Tibial artery (tissue), 4 donors: ENCODE measurements around the gene H2AZ2.

Experiments used
- DNase-seq, 2 donors: peaks; one replicate each; pipeline ENCODE4 v3.0.0-alpha.2; 2019
- H3K27ac ChIP-seq, 2 donors: fragments of 200-600 bp; sonication (generic) in 1 of 2; 1 replicate in 1 of 2; 2 replicates in 1 of 2; pipeline ENCODE4 v1.5.1; 2018 to 2019; ENCODE audit warnings: mild to moderate bottlenecking in 1 of 2
- H3K27me3 ChIP-seq, 2 donors: fragments of 200-600 bp; sonication (generic) in 1 of 2; one replicate each; pipeline versions ENCODE4 v1.5.1 to v1.6.0; 2016 to 2019
- H3K36me3 ChIP-seq, 3 donors: fragments of 200-600 bp; sonication (generic) in 2 of 3; one replicate each; pipeline ENCODE4 v1.5.1; 2016 to 2019; ENCODE audit warnings: mild to moderate bottlenecking in 2 of 3
- H3K4me1 ChIP-seq, 4 donors: fragments of 200-600 bp; sonication (generic) in 2 of 4; 1 replicate in 3 of 4; 2 replicates in 1 of 4; pipeline ENCODE4 v1.5.1; 2016 to 2019
- H3K4me3 ChIP-seq, 2 donors: fragments of 200-600 bp; sonication (generic) in 1 of 2; 1 replicate in 1 of 2; 2 replicates in 1 of 2; pipeline ENCODE4 v1.5.1; 2018 to 2019; ENCODE audit warnings: mild to moderate bottlenecking in 2 of 2
- H3K9me3 ChIP-seq, 3 donors: fragments of 200-600 bp; sonication (generic) in 1 of 3; one replicate each; pipeline ENCODE4 v1.5.1; 2016 to 2019
- intact Hi-C: fragments of 100-400 bp; cut with DNase I; formaldehyde crosslinking; loops from one replicate; pipeline ENCODE4 v1.15.0; 2023; ENCODE audit warnings: low total_unique reads
- TF ChIP-seq, protein P1 (sequence below), 2 experiments: fragments of 200-600 bp in 1 of 2; fragments of 450-650 bp in 1 of 2; IDR thresholded peaks; one replicate each; pipeline ENCODE4 v1.5.1; 2017 to 2019; ENCODE audit warnings: antibody characterized with exemption in 2 of 2, mild to moderate bottlenecking in 1 of 2, moderate library complexity in 1 of 2

Gene H2AZ2

DNA sequence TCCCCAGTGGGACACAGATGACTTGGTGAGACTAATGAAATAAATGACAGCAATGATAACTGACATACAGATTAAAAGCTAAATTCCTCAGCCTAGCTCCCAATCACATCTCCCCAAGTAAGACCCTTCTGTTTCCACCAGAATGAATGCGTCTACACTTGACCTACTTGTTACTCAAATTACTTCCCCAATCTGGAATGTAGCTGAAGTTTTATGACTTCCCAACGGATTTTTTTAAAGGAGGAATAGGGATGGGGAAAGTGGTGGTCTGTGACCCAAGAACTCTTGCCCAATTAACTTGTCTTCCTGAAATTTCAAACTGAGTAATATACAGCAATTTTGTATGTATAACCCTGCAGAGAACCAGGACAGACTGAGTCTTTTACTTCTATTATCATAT lies 9.1 kb downstream of the H2AZ2 start:
- TF ChIP-seq, protein P1, sequence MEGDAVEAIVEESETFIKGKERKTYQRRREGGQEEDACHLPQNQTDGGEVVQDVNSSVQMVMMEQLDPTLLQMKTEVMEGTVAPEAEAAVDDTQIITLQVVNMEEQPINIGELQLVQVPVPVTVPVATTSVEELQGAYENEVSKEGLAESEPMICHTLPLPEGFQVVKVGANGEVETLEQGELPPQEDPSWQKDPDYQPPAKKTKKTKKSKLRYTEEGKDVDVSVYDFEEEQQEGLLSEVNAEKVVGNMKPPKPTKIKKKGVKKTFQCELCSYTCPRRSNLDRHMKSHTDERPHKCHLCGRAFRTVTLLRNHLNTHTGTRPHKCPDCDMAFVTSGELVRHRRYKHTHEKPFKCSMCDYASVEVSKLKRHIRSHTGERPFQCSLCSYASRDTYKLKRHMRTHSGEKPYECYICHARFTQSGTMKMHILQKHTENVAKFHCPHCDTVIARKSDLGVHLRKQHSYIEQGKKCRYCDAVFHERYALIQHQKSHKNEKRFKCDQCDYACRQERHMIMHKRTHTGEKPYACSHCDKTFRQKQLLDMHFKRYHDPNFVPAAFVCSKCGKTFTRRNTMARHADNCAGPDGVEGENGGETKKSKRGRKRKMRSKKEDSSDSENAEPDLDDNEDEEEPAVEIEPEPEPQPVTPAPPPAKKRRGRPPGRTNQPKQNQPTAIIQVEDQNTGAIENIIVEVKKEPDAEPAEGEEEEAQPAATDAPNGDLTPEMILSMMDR (IDR thresholded peaks at IDR 0.05): no peak
- Histone ChIP-seq H3K27ac (no peak overlapping the region), H3K4me1 (peaks cover 0 to 5% (median 0%) of the 10 kb centered on the region in 4 donors), H3K4me3 (no peak overlapping the region), H3K9me3 (no peaks in the 10 kb centered on the region), H3K27me3 (no peaks in the 10 kb centered on the region), H3K36me3 (peaks cover 48 to 74% (median 58%) of the 10 kb centered on the region in 3 donors)
- no peak for DNase-seq
- intact Hi-C loops: no loop called here

DNA sequence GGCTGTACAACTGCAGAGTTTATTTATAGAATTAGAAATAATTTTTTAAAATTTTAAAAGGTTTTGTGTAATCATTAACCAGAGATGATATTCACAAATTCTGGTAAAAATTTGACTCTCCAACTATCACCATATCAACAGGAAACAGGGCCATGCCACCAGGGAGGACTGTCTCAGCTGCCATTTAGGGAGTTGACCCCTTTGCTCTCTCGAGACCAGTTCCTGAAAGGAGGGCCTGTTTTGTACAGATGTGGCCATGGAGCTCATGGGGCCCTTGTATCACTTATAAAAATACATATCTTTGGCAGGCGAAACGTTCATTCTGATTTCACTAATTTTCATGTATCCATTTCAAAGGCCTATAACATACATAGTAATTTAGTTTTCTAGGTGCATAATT lies 20.3 kb downstream of the H2AZ2 start:
- peaks cover 37 to 60% (median 45%) of the 10 kb centered on the region in 3 donors for H3K36me3 ChIP-seq
- intact Hi-C loops: no loop called here
- no peaks in the 10 kb centered on the region for H3K4me1 ChIP-seq
- H3K27me3 ChIP-seq: no peaks in the 10 kb centered on the region
- DNase-seq: no peak
- no peaks in the 10 kb centered on the region for H3K9me3 ChIP-seq
- H3K4me3 ChIP-seq: no peak overlapping the region
- H3K27ac ChIP-seq: no peak overlapping the region
- TF ChIP-seq, protein P1 (IDR thresholded peaks at IDR 0.05): no peak

DNA sequence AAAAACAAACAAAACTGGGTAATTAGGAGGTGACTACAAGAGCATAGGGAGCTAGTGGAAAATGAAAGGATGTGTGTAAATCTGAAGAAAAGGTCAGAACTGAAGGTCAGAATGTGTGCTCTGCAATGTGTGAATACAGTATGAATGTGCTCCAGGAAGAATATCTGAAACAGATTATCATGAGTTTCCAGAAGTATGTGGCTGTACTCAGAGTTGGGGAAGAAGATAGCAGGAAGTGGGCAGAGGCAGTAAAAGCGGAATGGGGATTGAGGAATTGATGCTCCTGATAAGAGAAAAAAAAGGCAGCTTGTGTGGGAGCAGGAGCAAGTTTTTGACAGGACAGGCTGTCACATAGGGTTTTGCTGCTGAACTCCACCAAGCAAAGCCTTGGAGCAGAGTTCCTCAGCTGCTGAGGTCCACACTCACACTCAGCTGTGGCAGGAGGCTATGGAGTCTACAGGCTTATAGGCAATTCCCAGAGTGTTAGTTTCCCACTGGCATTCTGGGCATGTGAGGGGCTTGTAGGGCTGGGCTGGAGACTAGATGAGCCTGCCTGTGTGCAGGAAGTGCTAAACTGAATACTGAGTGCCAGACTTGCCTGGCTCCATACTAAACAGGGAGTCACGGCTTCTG lies 22.9 kb downstream of the H2AZ2 start:
- TF ChIP-seq, protein P1 (IDR thresholded peaks at IDR 0.05): no peak
- intact Hi-C loops: no loop called here
- Histone ChIP-seq H3K4me3 (no peak overlapping the region), H3K27ac (no peak overlapping the region), H3K36me3 (peaks cover 17 to 40% (median 30%) of the 10 kb centered on the region in 3 donors), H3K4me1 (no peaks in the 10 kb centered on the region), H3K9me3 (no peaks in the 10 kb centered on the region), H3K27me3 (no peaks in the 10 kb centered on the region)
- DNase-seq: no peak

DNA sequence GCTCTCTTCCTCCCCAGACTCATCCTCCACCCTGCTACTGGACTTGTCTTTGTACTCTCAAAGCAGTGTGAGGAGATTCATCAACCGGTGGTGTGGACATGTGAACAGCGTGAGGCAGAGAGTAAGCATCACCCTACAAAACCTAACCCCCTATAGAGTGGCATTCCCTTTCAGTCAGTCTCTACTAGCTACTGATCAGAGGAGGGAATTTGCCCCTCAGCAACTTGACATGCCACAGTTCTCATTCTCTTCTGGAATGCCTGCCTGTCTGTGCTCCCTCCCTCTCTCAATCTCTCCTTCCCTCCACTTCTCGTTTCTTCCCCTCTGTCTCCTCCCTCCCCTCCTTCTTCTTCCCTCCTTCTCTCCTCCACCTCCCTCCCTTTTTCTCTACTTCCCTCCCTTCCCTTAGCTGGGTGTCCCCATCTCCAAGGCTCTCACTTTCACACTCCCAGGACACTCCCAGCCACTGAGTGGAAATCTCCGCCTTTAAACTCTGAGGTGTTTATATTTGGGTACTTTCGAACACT lies 24.6 kb downstream of the H2AZ2 start:
- Histone ChIP-seq H3K27ac (no peak overlapping the region), H3K27me3 (no peaks in the 10 kb centered on the region), H3K4me1 (no peaks in the 10 kb centered on the region), H3K9me3 (no peaks in the 10 kb centered on the region), H3K4me3 (no peak overlapping the region), H3K36me3 (peaks cover under 1 to 23% (median 13%) of the 10 kb centered on the region in 3 donors)
- intact Hi-C loops: no loop called here
- DNase-seq: no peak
- TF ChIP-seq, protein P1 (IDR thresholded peaks at IDR 0.05): no peak

DNA sequence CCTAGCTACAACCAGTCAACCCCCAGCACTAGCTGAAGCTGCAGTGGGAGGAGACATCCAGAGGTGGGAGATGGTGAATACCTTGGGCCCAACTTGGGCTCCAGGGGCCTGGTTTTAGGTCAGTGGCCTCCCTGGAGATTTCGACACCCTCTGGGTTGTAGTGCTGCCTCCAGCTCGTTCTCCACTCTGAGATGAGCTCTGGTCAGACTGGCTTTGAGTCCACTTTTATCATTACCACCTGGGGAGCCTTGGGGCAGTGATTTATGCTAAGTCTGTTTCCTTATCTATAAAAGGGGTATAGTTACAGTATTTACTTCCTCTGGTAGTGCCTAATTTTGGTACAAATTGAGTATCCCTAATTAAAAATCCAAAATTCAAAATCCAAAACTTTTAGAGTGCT lies 28.6 kb downstream of the H2AZ2 start:
- no peaks in the 10 kb centered on the region for H3K36me3 ChIP-seq
- H3K4me1 ChIP-seq: no peaks in the 10 kb centered on the region
- no peaks in the 10 kb centered on the region for H3K27me3 ChIP-seq
- DNase-seq: no peak
- TF ChIP-seq, protein P1 (IDR thresholded peaks at IDR 0.05): no peak
- no peak overlapping the region for H3K27ac ChIP-seq
- H3K9me3 ChIP-seq: no peaks in the 10 kb centered on the region
- intact Hi-C loops: no loop called here
- H3K4me3 ChIP-seq: no peak overlapping the region
